Activated B cell treated with CpG ODN at 0.5 μM for 24 hours (primary cell): ENCODE measurements around the gene MAZ. TPM values are rescaled to one million over a fixed set of nuclear protein-coding genes. Genes with fewer than 3 reads are reported as not detected.
"Not testable (repeated sequence)": the region's sequence is repeated elsewhere in the genome, so short reads cannot be mapped to it uniquely, and the experiment has no call there.

Source experiments
- ATAC-seq: fragments of 200-7000 bp; cut with Tn5 transposase; one replicate; pipeline ENCODE4 v1.10.0; 2021; ENCODE audit warnings: low read depth, mild to moderate bottlenecking, moderate library complexity
- CTCF ChIA-PET: fragments of 350-600 bp; sonication (Branson Sonifier 250); formaldehyde crosslinking; loops from one replicate; lab custom pipeline; 2021; ENCODE audit warnings: antibody characterized with exemption; lab: Charles Lee
- POLR2A ChIA-PET: fragments of 350-600 bp; sonication (Branson Sonifier 250); formaldehyde crosslinking; loops from one replicate; lab custom pipeline; 2021; ENCODE audit warnings: antibody characterized with exemption; lab: Charles Lee
- DNase-seq: peaks from one replicate; pipeline ENCODE4 v3.0.0; 2022
- H3K27ac Mint-ChIP-seq: one replicate; pipeline ENCODE4 v1.8.0; 2020; ENCODE audit warnings: mixed read lengths
- H3K27me3 Mint-ChIP-seq: one replicate; pipeline ENCODE4 v1.8.0; 2021; ENCODE audit warnings: mixed read lengths
- H3K36me3 Mint-ChIP-seq: one replicate; pipeline ENCODE4 v1.8.0; 2021; ENCODE audit warnings: low read depth, mixed read lengths
- H3K4me1 Mint-ChIP-seq: one replicate; pipeline ENCODE4 v1.8.0; 2021; ENCODE audit warnings: mixed read lengths
- H3K4me3 Mint-ChIP-seq: one replicate; pipeline ENCODE4 v1.8.0; 2020; ENCODE audit warnings: mild to moderate bottlenecking, mixed read lengths
- H3K9me3 Mint-ChIP-seq: one replicate; pipeline ENCODE4 v1.8.0; 2020; ENCODE audit warnings: mixed read lengths
- CTCF ChIP-seq: fragments of 200-600 bp; IDR thresholded peaks from one replicate; pipeline ENCODE4 v1.8.0; 2022; ENCODE audit warnings: antibody characterized with exemption, mild to moderate bottlenecking
- intact Hi-C: fragments of 100-400 bp; cut with micrococcal nuclease; formaldehyde crosslinking; loops from one replicate; pipeline ENCODE4 v1.15.1; 2024
- total RNA-seq: library from RNA; stranded (reverse); gene quantifications from 2 replicates; pipeline ENCODE4 v1.2.3, GENCODE V29; 2022

The MAZ gene
- total RNA-seq, 1 donor from 2014 or later, result 187 TPM

DNA sequence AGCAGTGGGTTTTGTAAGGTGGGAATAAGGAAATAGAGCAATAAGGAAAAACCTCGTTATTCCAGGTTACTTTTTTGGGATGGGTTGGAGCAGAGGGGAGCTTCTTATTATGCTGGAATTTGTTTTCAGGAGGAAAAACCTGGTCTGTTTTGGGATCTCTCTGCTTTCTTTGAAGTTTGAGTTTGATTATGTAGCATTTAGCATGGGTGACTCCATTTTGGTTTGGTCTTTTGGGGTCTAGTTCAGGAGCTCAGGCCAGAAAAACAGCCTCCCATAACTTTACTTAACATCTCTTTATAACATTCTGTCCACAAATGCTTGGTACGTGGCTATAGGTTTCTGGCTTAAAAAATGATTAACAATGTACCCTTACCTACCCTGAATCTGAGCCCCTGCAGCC lies 36.8 kb upstream of the MAZ start:
- POLR2A ChIA-PET, result no interaction called here
- H3K4me1 Mint-ChIP-seq, result no peaks in the 10 kb centered on the region
- no peak for ATAC-seq

DNA sequence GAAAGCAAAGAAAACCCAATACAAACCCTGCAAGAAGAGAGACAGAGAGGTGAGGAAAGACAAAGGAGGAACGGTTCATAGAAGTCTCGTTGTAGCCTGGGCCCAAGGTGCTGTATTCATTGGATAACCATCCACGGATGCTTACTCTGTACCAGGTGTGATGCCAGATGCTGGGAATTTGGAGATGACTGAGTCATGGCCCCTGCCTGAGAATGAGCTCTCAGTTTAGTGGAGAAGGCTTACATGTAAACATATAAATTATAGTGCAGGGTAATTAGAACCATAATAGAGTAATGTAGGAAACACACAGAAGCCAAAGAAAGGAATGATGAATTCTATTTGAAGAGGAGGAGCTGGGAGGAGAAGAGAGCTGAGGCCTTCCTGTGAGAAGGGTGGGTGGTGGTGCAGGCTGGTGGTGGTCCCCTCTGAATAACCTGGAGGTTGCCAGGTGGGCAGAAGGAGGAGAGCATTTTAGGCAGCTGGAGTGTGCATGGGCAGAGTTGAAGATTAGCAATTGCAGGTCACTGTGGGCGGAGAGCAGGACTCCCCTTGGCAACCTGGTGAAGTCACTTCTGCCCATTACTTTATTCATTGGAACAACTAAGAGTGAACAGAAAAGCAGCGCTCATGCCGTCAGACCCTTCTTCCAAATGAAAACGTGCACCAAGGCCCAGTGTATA lies 35.9 kb upstream of the MAZ start:
- Mint-ChIP-seq H3K27me3 (no peaks in the 10 kb centered on the region), H3K9me3 (no peaks in the 10 kb centered on the region), H3K4me3 (no peak overlapping the region), H3K4me1 (no peaks in the 10 kb centered on the region), H3K36me3 (no peaks in the 10 kb centered on the region), H3K27ac (no peak overlapping the region)
- ChIA-PET POLR2A (interaction anchor here (0.6 kb wide), 1 partner anchor 822 kb away, joined by 3 read pairs; no protein-coding TSS in a partner anchor), CTCF (interaction anchor here (1.7 kb wide), 1 partner anchor 15 kb away, joined by 4 read pairs; no protein-coding TSS in a partner anchor)
- intact Hi-C loops, result no loop called here
- no peak for TF ChIP-seq CTCF
- DNase-seq (no peak), ATAC-seq (no peak)

More for the DNA sequence above, 36.8 kb upstream of the MAZ start:
- DNase-seq, result no peak
- Mint-ChIP-seq H3K27ac (no peak overlapping the region), H3K9me3 (no peaks in the 10 kb centered on the region), H3K27me3 (no peaks in the 10 kb centered on the region), H3K36me3 (no peaks in the 10 kb centered on the region), H3K4me3 (no peak overlapping the region)
- intact Hi-C loops, result no loop called here
- no peak for TF ChIP-seq CTCF
- CTCF ChIA-PET, result no interaction called here

- CTCF ChIA-PET, result interaction anchor here (0.7 kb wide), 1 partner anchor 738 kb away, joined by 3 read pairs; no protein-coding TSS in a partner anchor
- H3K4me3 Mint-ChIP-seq, H3K4me1 Mint-ChIP-seq, H3K27ac Mint-ChIP-seq, intact Hi-C loops, POLR2A ChIA-PET, H3K9me3 Mint-ChIP-seq, DNase-seq, ATAC-seq, H3K27me3 Mint-ChIP-seq, H3K36me3 Mint-ChIP-seq: not testable (repeated sequence)
These were observed 34.0 kb upstream of the MAZ start for GRCh38 chr16:29772330-29772729.

DNA sequence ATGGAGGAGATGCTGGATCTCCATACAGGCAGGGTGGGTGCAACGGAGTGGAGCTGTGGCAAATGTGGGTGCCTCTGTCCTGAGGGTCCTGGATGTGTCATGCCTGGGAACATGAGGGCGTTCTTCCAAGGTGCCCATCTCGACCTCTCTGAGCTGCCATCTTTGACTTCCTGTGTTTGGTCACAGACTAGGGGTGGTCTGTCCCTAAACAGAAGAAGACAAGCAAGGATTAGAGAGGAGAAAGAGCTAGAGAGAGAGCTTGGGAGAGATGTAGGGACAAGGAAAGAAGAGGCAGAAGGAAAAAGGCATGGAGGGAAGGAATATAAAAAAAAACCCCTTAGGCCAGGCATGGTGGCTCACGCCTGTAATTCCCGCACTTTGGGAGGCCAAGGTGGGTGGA lies 31.6 kb upstream of the MAZ start:
- no peak for DNase-seq
- no peak for ATAC-seq
- intact Hi-C loops, result no loop called here
- POLR2A ChIA-PET, result no interaction called here
- CTCF ChIA-PET, result interaction anchor here (1.1 kb wide), 1 partner anchor 15 kb away, joined by 3 read pairs; the partner anchor contains the start of gene KIF22
- Mint-ChIP-seq H3K36me3 (no peaks in the 10 kb centered on the region), H3K4me3 (no peak overlapping the region), H3K27me3 (no peaks in the 10 kb centered on the region), H3K9me3 (no peaks in the 10 kb centered on the region), H3K27ac (no peak overlapping the region), H3K4me1 (no peaks in the 10 kb centered on the region)
- no peak for TF ChIP-seq CTCF

GRCh38 chr16:29775742-29776408 lies 30.5 kb upstream of the MAZ start:
- TF ChIP-seq CTCF, result no peak
- CTCF ChIA-PET, result no interaction called here
- H3K27me3 Mint-ChIP-seq, result no peaks in the 10 kb centered on the region
- intact Hi-C loops, result no loop called here
- no peak overlapping the region for H3K4me3 Mint-ChIP-seq
- POLR2A ChIA-PET, result no interaction called here
- DNase-seq (no peak), ATAC-seq (no peak)
- H3K27ac Mint-ChIP-seq, result no peak overlapping the region
- no peaks in the 10 kb centered on the region for H3K36me3 Mint-ChIP-seq
- H3K9me3 Mint-ChIP-seq, result no peaks in the 10 kb centered on the region
- no peaks in the 10 kb centered on the region for H3K4me1 Mint-ChIP-seq
